Muscle of leg (tissue), 11 donors: ENCODE results near the gene FOSL2. TPM values are rescaled to one million over a fixed set of nuclear protein-coding genes. Genes with fewer than 3 reads are reported as not detected.

ENCODE experiments used
- DNase-seq: peaks from one replicate; pipeline ENCODE4 v3.0.0; 2013
- H3K27ac ChIP-seq: one replicate; pipeline ENCODE4 v1.5.1; 2013; ENCODE audit warnings: mild to moderate bottlenecking, low read length, control low read depth
- H3K27me3 ChIP-seq: one replicate; pipeline ENCODE4 v1.6.1; 2013; ENCODE audit warnings: low read length; ENCODE audit not compliant: control insufficient read depth, insufficient read depth
- H3K36me3 ChIP-seq: one replicate; pipeline ENCODE4 v1.6.1; 2013; ENCODE audit warnings: low read length; ENCODE audit not compliant: control insufficient read depth, insufficient read depth
- H3K4me1 ChIP-seq: one replicate; pipeline ENCODE4 v1.6.1; 2013; ENCODE audit warnings: low read length; ENCODE audit not compliant: control insufficient read depth, insufficient read depth
- H3K4me3 ChIP-seq: one replicate; pipeline ENCODE4 v1.5.1; 2013; ENCODE audit warnings: low read length, control low read depth
- H3K9me3 ChIP-seq: replicated peaks from 2 replicates; pipeline ENCODE4 v1.6.1; 2013; ENCODE audit warnings: low read depth, low read length; ENCODE audit not compliant: control insufficient read depth
- WGBS: methylation state at CpG from one replicate; pipeline ENCODE4 v1.1.5; 2013; ENCODE audit warnings: missing lambda C conversion rate; ENCODE audit not compliant: insufficient coverage; 5-methylcytosine and 5-hydroxymethylcytosine counted together
- polyA plus RNA-seq, 8 donors: library from polyadenylated mRNA; unstranded; fragments of 120-200 nt; gene quantifications; one replicate each; pipeline versions ENCODE4 v1.2.1 to v1.2.3, GENCODE V29; 2013; ENCODE audit warnings: inconsistent platforms in 1 of 8, low replicate concordance in 1 of 8; ENCODE audit not compliant: insufficient read length in 8 of 8, insufficient read depth in 1 of 8
- total RNA-seq: library from RNA; stranded (reverse); fragments of 120-200 nt; gene quantifications from one replicate; pipeline ENCODE4 v1.2.4, GENCODE V29; 2013

The FOSL2 gene
- total and polyA plus RNA-seq, 9 donors, result 11.0 to 25.6 (median 14.8) TPM

DNA sequence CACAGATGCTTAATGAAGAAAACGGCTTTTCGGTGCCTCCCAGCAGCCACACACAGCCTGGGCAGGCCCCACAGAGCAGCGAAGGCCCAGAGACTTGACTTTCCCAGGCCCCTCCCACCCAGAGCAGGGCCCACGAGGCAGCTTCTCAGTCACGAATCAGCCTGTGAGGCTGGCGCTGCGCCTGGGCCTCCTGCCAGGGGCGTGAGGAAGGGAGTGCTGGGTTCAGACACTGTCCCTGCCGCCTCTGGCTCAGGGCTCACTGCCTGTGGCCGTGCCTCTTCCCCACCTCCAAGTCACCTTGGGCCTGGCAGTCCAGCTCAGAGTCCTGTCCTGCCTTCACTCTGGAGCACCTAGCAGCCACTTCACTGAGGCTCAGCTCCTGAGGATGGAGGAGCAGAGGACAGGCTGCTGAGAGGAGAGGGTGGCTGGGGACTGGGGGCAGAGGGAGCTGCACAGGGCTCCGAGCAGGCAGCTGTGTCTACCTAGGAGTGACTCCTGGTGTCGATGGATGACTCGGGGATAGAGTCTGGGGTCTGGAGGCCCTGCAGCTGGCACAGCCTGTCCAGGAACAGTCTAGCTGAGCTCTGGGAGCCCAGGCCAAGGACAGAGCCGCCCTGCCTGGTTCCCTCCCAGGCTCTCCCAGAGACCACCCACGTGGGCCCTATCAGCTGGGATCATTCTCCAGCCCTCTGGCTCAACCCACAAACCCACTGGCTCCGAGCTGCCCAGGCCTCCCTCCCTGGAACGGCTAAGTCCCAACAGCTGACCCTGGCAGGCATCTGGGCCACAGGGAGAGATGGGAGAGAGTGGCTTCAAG lies 36.4 kb upstream of the FOSL2 start:
- peak; percentile 94 for DNase-seq
- no peaks in the 10 kb centered on the region for H3K36me3 ChIP-seq
- H3K4me3 ChIP-seq, result no peak overlapping the region
- H3K4me1 ChIP-seq, result peaks cover 60% of the 10 kb centered on the region
- 19% methylated on average over 15 of the region's 17 CpGs for WGBS
- no peaks in the 10 kb centered on the region for H3K27me3 ChIP-seq
- H3K9me3 ChIP-seq, result no peaks in the 10 kb centered on the region
- peak overlapping the region; percentile 89 for H3K27ac ChIP-seq

DNA sequence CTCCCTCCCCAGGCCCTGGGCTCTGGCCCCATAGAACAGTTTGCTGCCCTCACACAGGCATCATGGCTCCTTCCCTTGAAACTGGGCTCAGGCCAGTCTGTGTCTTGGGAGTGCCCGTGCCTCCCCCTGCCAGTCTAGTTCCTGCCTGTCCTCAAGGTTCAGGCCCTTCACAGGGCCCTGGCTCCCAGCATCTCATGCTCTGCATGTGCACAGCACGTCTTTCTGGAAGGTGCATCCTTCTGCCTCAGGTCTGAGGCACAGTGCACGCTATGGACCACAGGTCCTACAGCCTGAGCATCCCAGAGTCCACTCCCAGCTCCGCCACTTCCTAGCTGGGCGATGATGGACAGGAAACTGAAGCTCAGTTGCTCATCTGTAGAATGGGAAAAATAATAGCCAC lies 35.6 kb upstream of the FOSL2 start:
- Histone ChIP-seq H3K27ac (peak overlapping the region; percentile 89), H3K4me1 (peaks cover 63% of the 10 kb centered on the region), H3K27me3 (no peaks in the 10 kb centered on the region), H3K4me3 (no peak overlapping the region), H3K9me3 (no peaks in the 10 kb centered on the region), H3K36me3 (no peaks in the 10 kb centered on the region)
- 67% methylated on average over 1 of the region's 5 CpGs for WGBS
- DNase-seq, result no peak

GRCh38 chr2:28357948-28358667 lies 34.5 kb upstream of the FOSL2 start:
- Histone ChIP-seq H3K27ac (no peak overlapping the region), H3K4me3 (no peak overlapping the region), H3K4me1 (peaks cover 63% of the 10 kb centered on the region), H3K9me3 (no peaks in the 10 kb centered on the region), H3K36me3 (no peaks in the 10 kb centered on the region), H3K27me3 (no peaks in the 10 kb centered on the region)
- WGBS, result 60% methylated on average over 10 of the region's 19 CpGs
- DNase-seq, result no peak

GRCh38 chr2:28358668-28359201 lies 33.9 kb upstream of the FOSL2 start:
- DNase-seq, result no peak
- Histone ChIP-seq H3K4me1 (peaks cover 63% of the 10 kb centered on the region), H3K9me3 (no peaks in the 10 kb centered on the region), H3K4me3 (no peak overlapping the region), H3K27ac (no peak overlapping the region), H3K27me3 (no peaks in the 10 kb centered on the region), H3K36me3 (no peaks in the 10 kb centered on the region)
- 90% methylated on average over 2 of the region's 7 CpGs for WGBS

DNA sequence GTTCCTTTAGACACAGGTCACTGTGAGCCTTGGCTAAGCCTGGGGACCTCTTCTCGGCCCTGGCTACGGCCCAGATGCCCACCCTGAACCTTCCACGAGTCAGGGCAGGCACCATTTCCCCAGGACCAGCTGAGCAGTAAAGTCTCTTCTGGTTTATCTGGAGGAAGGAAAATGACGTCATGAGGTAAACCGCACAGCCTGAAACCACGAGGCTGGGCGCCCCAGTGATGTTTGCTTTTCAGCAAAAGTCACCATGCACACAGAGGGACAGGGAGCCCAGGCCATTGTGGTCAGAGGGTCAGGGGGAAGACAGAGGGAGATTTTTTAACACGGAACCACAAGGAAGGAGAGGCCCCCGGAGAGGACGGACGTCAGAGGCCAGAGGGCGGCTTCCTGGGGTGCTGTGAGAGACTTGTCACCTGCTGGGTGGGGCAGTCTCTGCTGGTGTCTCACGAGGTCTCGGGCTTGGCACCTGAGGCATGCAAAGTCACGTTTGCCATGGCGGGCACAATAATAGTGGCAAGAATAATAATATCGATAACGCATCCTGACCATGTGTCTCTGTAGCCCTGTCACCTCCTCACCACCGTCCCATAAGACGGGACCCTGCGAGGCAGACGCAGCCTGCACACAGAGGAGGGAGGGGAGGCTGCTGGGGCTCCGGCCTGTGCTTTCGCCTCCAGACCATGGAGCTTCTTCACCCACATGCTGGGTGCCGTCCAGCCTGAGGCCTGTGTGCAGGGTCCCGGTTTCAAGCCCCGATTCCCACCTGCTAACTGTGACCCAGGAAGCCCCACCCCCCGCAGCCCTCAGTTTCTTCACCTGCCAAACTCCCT lies 33.2 kb upstream of the FOSL2 start:
- Histone ChIP-seq H3K4me3 (no peak overlapping the region), H3K27ac (no peak overlapping the region), H3K36me3 (no peaks in the 10 kb centered on the region), H3K9me3 (no peaks in the 10 kb centered on the region), H3K4me1 (peaks cover 68% of the 10 kb centered on the region), H3K27me3 (no peaks in the 10 kb centered on the region)
- WGBS, result 73% methylated on average over 19 of the region's 28 CpGs
- peak; percentile 70 for DNase-seq

- Histone ChIP-seq H3K4me3 (no peak overlapping the region), H3K9me3 (no peaks in the 10 kb centered on the region), H3K27ac (no peak overlapping the region), H3K4me1 (peaks cover 71% of the 10 kb centered on the region), H3K36me3 (no peaks in the 10 kb centered on the region), H3K27me3 (no peaks in the 10 kb centered on the region)
- DNase-seq, result no peak
- WGBS, result 83% methylated on average over 14 of the region's 16 CpGs
Observed at GRCh38 chr2:28360058-28360717, 32.5 kb upstream of the FOSL2 start.

DNA sequence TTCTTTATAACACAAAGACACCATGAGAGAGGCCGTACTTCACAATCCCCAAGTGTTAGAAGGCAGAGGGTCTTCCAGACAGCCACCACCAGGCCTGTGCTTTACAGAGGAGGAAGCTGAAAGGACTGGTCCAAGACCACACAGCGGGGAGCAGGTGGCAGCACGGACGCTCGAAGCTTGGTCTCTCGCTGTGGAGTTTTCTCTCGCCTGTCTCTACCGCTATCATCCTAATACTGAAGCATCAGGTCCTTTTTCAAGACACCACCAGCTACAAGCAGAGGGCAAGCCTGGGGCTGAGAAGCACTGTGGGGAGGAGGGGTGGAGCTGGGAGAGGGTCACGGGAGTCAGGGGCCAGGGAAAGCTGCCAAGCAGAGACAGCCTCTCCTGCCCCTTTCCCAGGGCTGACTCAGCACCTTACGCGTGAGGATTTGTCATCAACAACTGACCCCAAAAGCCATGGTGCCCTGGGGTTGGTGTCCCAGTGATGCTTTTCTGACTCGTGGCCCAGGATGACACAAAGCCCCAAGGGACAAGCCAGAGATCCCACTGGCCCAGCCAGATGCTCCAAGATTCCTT lies 31.9 kb upstream of the FOSL2 start:
- H3K9me3 ChIP-seq, result no peaks in the 10 kb centered on the region
- DNase-seq, result no peak
- H3K27me3 ChIP-seq, result no peaks in the 10 kb centered on the region
- H3K36me3 ChIP-seq, result no peaks in the 10 kb centered on the region
- H3K4me1 ChIP-seq, result peaks cover 71% of the 10 kb centered on the region
- H3K27ac ChIP-seq, result no peak overlapping the region
- no peak overlapping the region for H3K4me3 ChIP-seq
- 63% methylated on average over 5 of the region's 12 CpGs for WGBS

DNA sequence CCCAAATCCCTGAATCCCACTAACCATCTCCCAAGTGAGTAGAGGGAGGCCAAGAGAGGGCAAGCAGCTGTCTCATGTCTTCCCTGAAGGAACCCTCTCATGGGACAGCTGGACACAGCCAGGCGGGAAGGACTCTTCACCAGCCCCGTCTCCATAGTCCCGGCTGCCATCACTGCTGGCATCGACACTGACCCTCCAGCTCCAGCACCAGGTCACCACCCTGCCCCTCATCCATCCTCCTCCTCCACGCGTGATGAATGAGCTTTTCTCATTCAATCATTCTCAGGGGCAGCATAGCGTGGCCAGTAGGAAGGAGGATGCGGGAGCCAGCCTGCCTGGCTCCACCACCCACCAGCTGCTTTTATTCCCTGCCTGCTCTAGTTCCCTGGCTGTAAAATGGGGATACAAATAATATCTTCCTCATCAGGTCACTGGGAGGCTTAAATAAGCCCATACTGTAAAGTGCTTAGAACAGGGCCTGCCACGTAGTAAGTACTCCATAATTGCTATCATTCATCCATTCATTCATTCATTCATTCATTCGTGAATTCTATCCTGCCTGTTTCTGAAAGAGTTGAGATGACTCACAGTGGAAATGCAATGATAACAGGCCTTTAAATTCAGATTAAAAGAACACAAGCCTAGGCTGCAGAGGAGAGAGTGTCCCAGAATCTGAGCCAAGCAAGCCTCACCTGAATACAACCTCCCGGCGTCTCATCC lies 30.5 kb upstream of the FOSL2 start:
- H3K4me3 ChIP-seq, result no peak overlapping the region
- no peaks in the 10 kb centered on the region for H3K27me3 ChIP-seq
- DNase-seq, result no peak
- H3K9me3 ChIP-seq, result no peaks in the 10 kb centered on the region
- no peaks in the 10 kb centered on the region for H3K36me3 ChIP-seq
- peaks cover 70% of the 10 kb centered on the region for H3K4me1 ChIP-seq
- 72% methylated on average over 4 of the region's 12 CpGs for WGBS
- no peak overlapping the region for H3K27ac ChIP-seq

GRCh38 chr2:28362991-28363521 lies 29.6 kb upstream of the FOSL2 start:
- H3K27me3 ChIP-seq, result no peaks in the 10 kb centered on the region
- H3K36me3 ChIP-seq, result no peaks in the 10 kb centered on the region
- H3K27ac ChIP-seq, result no peak overlapping the region
- DNase-seq, result no peak
- peaks cover 70% of the 10 kb centered on the region for H3K4me1 ChIP-seq
- H3K4me3 ChIP-seq, result no peak overlapping the region
- 42% methylated on average over 9 of the region's 15 CpGs for WGBS
- no peaks in the 10 kb centered on the region for H3K9me3 ChIP-seq
